ELF-1 (cell line): ENCODE data around the gene CHMP1B.

ENCODE experiments used
- DNase-seq: peaks from one replicate; pipeline ENCODE4 v3.0.0-alpha.2; 2016; ENCODE audit warnings: low read depth, low spot score

CHMP1B gene

DNA sequence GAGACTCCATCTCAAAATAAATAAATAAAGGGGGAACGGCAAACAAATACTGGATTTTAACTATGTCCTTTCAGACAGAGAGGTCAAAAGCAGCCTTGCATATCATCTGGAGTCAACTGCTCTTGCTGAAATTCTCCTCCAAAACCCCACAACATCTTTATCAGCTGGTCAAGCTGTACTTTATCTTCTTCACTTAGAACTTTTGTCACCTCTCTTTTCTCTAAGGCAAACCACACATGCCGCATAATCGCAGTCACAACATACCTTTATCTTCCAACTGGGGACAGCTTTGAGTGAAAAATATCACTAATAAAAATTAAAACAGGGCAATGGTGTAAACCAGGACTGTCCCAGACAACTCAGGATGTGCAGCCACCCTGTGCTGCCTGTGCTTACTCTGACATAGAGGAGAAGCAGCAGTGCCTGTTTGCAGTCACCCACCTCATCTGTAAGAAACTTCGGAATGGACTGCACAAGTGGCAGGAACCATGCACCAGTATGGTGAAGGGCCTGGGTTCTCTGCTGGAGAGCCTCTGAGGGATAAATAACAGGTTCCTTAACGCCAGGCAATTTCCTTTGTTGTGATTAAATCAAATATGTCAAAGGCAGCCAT is 50.7 kb downstream of the CHMP1B start:
- DNase-seq = no peak

DNA sequence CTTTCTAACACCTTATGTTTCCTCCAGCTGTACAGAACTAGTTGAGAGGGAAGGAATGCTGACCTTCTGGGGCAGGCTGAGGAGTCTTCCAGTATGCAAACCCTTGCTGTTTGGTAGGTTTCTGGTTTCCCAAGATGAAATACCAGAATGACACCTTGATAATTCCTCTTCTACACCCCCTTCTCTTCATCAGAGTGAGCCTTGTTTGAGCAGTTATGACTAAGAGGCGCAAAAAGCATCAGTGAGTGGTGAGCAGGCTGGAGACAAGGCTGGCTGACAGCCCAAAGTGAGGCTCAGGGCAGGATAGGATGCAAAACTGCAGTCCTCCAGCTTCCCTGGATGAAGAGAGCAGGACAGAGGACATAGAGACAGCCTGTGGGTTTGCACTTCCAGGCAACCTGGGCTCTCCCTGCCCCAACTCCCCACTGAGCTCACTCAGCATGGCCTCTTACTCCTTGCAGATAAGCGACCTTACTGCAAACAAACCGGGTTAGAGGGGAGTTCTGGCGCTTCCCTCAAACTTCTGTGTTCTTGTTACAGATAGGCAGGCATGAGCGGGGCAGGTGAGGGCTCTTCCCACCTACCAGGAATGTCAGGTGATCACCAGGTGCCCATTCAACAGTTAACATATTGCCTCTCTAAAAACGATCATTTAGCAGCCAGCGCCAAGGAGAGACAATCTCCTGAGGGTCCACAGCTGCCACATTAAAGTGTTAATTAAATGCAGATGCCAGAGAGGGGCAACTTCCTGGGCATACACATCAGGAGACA is 51.5 kb downstream of the CHMP1B start:
- no peak for DNase-seq
